Activated T-helper 17 cell treated with anti-CD3 and anti-CD28 coated beads, Interleukin-2, amount 50 U/mL, for 72 hours (primary cell): ENCODE data around the gene ST3GAL5. TPM values are rescaled to one million over a fixed set of nuclear protein-coding genes. Genes with fewer than 3 reads are reported as not detected.

ENCODE experiments used
- ATAC-seq: fragments of 150-1000 bp; cut with Tn5 transposase; replicated peaks from 2 replicates; pipeline ENCODE4 v1.10.0; 2021; ENCODE audit warnings: mild to moderate bottlenecking, moderate library complexity
- H3K27ac Mint-ChIP-seq: one replicate; pipeline ENCODE4 v1.8.0; 2022; ENCODE audit warnings: mixed read lengths
- H3K27me3 Mint-ChIP-seq: one replicate; pipeline ENCODE4 v1.8.0; 2022; ENCODE audit warnings: mixed read lengths
- H3K36me3 Mint-ChIP-seq: one replicate; pipeline ENCODE4 v1.8.0; 2022; ENCODE audit warnings: low read depth, mild to moderate bottlenecking, mixed read lengths
- H3K4me1 Mint-ChIP-seq: one replicate; pipeline ENCODE4 v1.8.0; 2022; ENCODE audit warnings: mixed read lengths
- H3K4me3 Mint-ChIP-seq: one replicate; pipeline ENCODE4 v1.8.0; 2022; ENCODE audit warnings: mild to moderate bottlenecking, mixed read lengths
- H3K9me3 Mint-ChIP-seq: one replicate; pipeline ENCODE4 v1.8.0; 2022; ENCODE audit warnings: mixed read lengths
- total RNA-seq, 2 donors: library from RNA; stranded (reverse); gene quantifications; one replicate each; pipeline ENCODE4 v1.2.3, GENCODE V29; 2022

Gene ST3GAL5
- total RNA-seq, 2 donors from 2014 or later: 7.6 to 13.7 TPM

- Mint-ChIP-seq H3K27me3 (peaks cover 32% of the 10 kb centered on the region), H3K27ac (no peak overlapping the region), H3K36me3 (no peaks in the 10 kb centered on the region), H3K9me3 (no peaks in the 10 kb centered on the region), H3K4me3 (no peak overlapping the region), H3K4me1 (no peaks in the 10 kb centered on the region)
- ATAC-seq: no peak
Observed at GRCh38 chr2:85795331-85796045, 93.3 kb downstream of the ST3GAL5 start.

- no peak for ATAC-seq
- H3K9me3 Mint-ChIP-seq: no peaks in the 10 kb centered on the region
- H3K27me3 Mint-ChIP-seq: peaks cover 30% of the 10 kb centered on the region
- no peak overlapping the region for H3K27ac Mint-ChIP-seq
- H3K4me1 Mint-ChIP-seq: no peaks in the 10 kb centered on the region
- H3K36me3 Mint-ChIP-seq: no peaks in the 10 kb centered on the region
- H3K4me3 Mint-ChIP-seq: no peak overlapping the region
Observed at GRCh38 chr2:85794491-85795121, 94.2 kb downstream of the ST3GAL5 start.

DNA sequence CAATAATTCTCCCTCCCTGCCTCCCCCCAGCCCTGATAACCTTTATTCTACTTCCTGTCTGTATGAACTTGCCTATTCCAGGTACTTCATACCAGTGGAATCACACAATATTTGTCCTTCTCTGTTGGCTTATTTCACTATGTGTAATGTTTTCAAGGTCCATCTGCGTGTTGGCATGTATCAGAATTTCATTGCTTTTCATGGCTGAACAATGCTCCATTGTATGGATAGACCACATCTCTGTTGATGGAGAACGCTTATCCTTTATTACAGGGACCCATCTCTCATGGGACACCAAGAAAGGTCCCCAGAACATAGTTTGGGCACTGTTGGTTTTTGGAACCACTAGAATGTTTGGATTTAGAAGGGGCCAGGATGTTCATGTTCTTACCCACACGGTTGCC lies 94.8 kb downstream of the ST3GAL5 start:
- Mint-ChIP-seq H3K27ac (no peak overlapping the region), H3K4me1 (no peaks in the 10 kb centered on the region), H3K36me3 (no peaks in the 10 kb centered on the region), H3K9me3 (no peaks in the 10 kb centered on the region), H3K27me3 (peaks cover 28% of the 10 kb centered on the region), H3K4me3 (no peak overlapping the region)
- ATAC-seq: no peak

DNA sequence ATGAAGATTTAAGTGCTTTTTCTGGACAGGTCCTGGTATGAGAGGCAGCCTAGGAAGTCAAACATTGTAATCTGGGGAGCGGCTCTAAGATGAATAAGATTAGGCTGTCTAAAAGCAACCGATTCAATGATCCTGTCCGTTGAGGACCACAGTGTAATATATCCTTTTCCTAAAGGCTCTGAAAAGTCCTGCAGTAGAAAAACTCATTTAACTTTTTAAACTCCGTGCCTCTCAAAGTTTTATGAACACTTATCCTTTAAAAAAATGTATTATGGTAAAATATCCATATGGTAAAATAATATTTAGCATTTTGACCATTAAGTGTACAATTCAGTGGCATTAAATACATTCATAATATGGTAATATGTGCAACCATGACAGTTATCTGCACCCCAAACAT lies 95.2 kb downstream of the ST3GAL5 start:
- H3K27me3 Mint-ChIP-seq: peaks cover 28% of the 10 kb centered on the region
- H3K9me3 Mint-ChIP-seq: no peaks in the 10 kb centered on the region
- H3K4me3 Mint-ChIP-seq: no peak overlapping the region
- ATAC-seq: no peak
- no peak overlapping the region for H3K27ac Mint-ChIP-seq
- no peaks in the 10 kb centered on the region for H3K36me3 Mint-ChIP-seq
- H3K4me1 Mint-ChIP-seq: no peaks in the 10 kb centered on the region

- no peaks in the 10 kb centered on the region for H3K4me1 Mint-ChIP-seq
- no peaks in the 10 kb centered on the region for H3K9me3 Mint-ChIP-seq
- no peak overlapping the region for H3K4me3 Mint-ChIP-seq
- H3K36me3 Mint-ChIP-seq: no peaks in the 10 kb centered on the region
- peak overlapping the region; percentile 5 for H3K27ac Mint-ChIP-seq
- ATAC-seq: no peak
- H3K27me3 Mint-ChIP-seq: peaks cover 24% of the 10 kb centered on the region
Observed at GRCh38 chr2:85792783-85793441, 95.9 kb downstream of the ST3GAL5 start.

- Mint-ChIP-seq H3K4me1 (no peaks in the 10 kb centered on the region), H3K27me3 (peaks cover 19% of the 10 kb centered on the region), H3K4me3 (no peak overlapping the region), H3K36me3 (no peaks in the 10 kb centered on the region), H3K27ac (peak overlapping the region; percentile 5), H3K9me3 (no peaks in the 10 kb centered on the region)
- ATAC-seq: no peak
Observed at GRCh38 chr2:85791704-85792565, 96.9 kb downstream of the ST3GAL5 start.

DNA sequence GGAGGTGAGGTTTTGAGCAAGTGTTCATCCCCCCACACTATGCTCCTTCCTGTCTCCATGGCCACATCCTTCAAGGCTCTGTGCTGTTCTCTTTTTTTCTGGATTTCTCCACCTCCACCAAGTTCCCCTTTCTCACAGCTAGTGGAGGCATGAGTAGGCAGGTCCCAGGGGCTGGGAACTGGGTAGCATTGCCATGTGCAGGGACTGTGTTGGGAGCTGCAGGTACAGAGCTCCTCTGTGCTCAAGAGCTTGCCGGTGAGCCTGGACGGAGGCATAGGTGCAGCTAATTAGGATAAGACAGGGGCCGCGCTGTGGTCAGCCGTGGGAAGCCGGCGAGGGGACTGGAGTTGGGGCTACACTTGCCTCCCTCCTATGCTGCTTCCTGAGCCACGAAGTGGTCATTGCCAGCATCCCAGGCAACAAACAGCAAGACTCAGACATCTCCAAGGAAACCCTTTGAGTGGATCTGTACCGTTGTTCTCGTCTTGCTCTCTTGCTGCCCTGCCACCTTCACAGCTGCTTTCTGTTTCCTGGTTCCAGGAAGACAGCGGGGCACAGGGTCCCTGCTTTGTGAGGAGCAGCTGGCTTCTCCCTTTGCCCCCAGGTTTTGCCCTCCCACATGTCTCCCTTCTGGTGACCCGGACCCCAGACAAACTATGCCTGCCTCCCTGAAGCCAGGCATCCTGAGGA lies 98.1 kb downstream of the ST3GAL5 start:
- no peak for ATAC-seq
- Mint-ChIP-seq H3K9me3 (no peaks in the 10 kb centered on the region), H3K4me3 (no peak overlapping the region), H3K36me3 (no peaks in the 10 kb centered on the region), H3K27ac (no peak overlapping the region), H3K27me3 (peaks cover 14% of the 10 kb centered on the region), H3K4me1 (no peaks in the 10 kb centered on the region)

- peaks cover 14% of the 10 kb centered on the region for H3K27me3 Mint-ChIP-seq
- no peak for ATAC-seq
Observed at GRCh38 chr2:85790032-85790431, 98.8 kb downstream of the ST3GAL5 start.

GRCh38 chr2:85789271-85789670 lies 99.5 kb downstream of the ST3GAL5 start:
- H3K36me3 Mint-ChIP-seq: no peaks in the 10 kb centered on the region
- H3K27ac Mint-ChIP-seq: no peak overlapping the region
- peaks cover 14% of the 10 kb centered on the region for H3K27me3 Mint-ChIP-seq
- no peak for ATAC-seq
- no peak overlapping the region for H3K4me3 Mint-ChIP-seq
- no peaks in the 10 kb centered on the region for H3K9me3 Mint-ChIP-seq
- no peaks in the 10 kb centered on the region for H3K4me1 Mint-ChIP-seq

More at GRCh38 chr2:85790032-85790431, 98.8 kb downstream of the ST3GAL5 start:
- H3K4me3 Mint-ChIP-seq: no peak overlapping the region
- no peak overlapping the region for H3K27ac Mint-ChIP-seq
- no peaks in the 10 kb centered on the region for H3K36me3 Mint-ChIP-seq
- H3K9me3 Mint-ChIP-seq: no peaks in the 10 kb centered on the region
- no peaks in the 10 kb centered on the region for H3K4me1 Mint-ChIP-seq

DNA sequence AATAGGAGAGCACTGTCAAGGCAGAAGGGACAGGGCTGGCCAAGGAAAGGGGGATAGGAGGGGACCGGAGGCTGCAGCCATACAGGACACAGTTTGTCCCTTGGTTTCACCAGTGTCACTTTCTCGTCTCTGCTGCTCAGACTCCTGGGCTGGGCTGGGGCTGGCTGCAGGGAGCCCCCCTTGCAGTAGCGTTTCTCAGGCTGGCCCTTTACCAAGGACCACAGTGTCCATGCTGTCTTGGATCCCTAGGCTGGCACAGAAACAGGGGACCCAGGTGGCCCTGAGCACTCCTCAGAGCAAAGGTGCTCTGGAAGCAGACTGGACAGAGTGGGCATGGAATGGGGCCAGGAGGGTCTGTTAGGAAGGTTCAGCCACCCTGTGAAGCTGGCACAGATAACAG lies 100.2 kb downstream of the ST3GAL5 start:
- H3K9me3 Mint-ChIP-seq: no peaks in the 10 kb centered on the region
- peaks cover 14% of the 10 kb centered on the region for H3K27me3 Mint-ChIP-seq

GRCh38 chr2:85787981-85788340 lies 100.8 kb downstream of the ST3GAL5 start:
- ATAC-seq: no peak
- no peak overlapping the region for H3K27ac Mint-ChIP-seq
- H3K27me3 Mint-ChIP-seq: peaks cover 14% of the 10 kb centered on the region
- H3K9me3 Mint-ChIP-seq: no peaks in the 10 kb centered on the region
- H3K36me3 Mint-ChIP-seq: no peaks in the 10 kb centered on the region
- no peak overlapping the region for H3K4me3 Mint-ChIP-seq
- no peaks in the 10 kb centered on the region for H3K4me1 Mint-ChIP-seq

More for the DNA sequence above, 100.2 kb downstream of the ST3GAL5 start:
- no peaks in the 10 kb centered on the region for H3K36me3 Mint-ChIP-seq
- H3K4me3 Mint-ChIP-seq: no peak overlapping the region
- no peak for ATAC-seq
- H3K27ac Mint-ChIP-seq: no peak overlapping the region
- no peaks in the 10 kb centered on the region for H3K4me1 Mint-ChIP-seq

GRCh38 chr2:85787282-85787980 lies 101.4 kb downstream of the ST3GAL5 start:
- no peaks in the 10 kb centered on the region for H3K36me3 Mint-ChIP-seq
- no peak overlapping the region for H3K27ac Mint-ChIP-seq
- H3K4me1 Mint-ChIP-seq: no peaks in the 10 kb centered on the region
- no peak for ATAC-seq
- no peak overlapping the region for H3K4me3 Mint-ChIP-seq
- no peaks in the 10 kb centered on the region for H3K9me3 Mint-ChIP-seq
- H3K27me3 Mint-ChIP-seq: peaks cover 8% of the 10 kb centered on the region
